Activated T-helper 2 cell treated with anti-CD3 and anti-CD28 coated beads, Interferon-gamma antibody, Interleukin-2, Interleukin-4, amounts not matched to agents 10 μg/mL and 5 μg/mL and 100 μg/mL, durations not matched to agents 14 hours and 24 hours and 36 hours (primary cell): Measurements from ENCODE around the gene PRKCE. TPM values are rescaled to one million over a fixed set of nuclear protein-coding genes. Genes with fewer than 3 reads are reported as not detected.
A peak's percentile ranks its signal among the peaks of the same experiment; 100 is the strongest.

ENCODE experiments used
- DNase-seq: peaks from one replicate; pipeline ENCODE4 v3.0.0; 2021; ENCODE audit warnings: low spot score
- H3K27ac Mint-ChIP-seq: one replicate; pipeline ENCODE4 v1.8.0; 2021; ENCODE audit warnings: mixed read lengths
- H3K27me3 Mint-ChIP-seq: one replicate; pipeline ENCODE4 v1.8.0; 2021; ENCODE audit warnings: low read depth, mixed read lengths
- H3K36me3 Mint-ChIP-seq: one replicate; pipeline ENCODE4 v1.8.0; 2021; ENCODE audit warnings: low read depth, mixed read lengths
- H3K4me1 Mint-ChIP-seq: one replicate; pipeline ENCODE4 v1.8.0; 2021; ENCODE audit warnings: low read depth, mixed read lengths
- H3K4me3 Mint-ChIP-seq: one replicate; pipeline ENCODE4 v1.8.0; 2021; ENCODE audit warnings: low read depth, mild to moderate bottlenecking, moderate library complexity, mixed read lengths
- H3K9me3 Mint-ChIP-seq: one replicate; pipeline ENCODE4 v1.8.0; 2021; ENCODE audit warnings: mixed read lengths
- intact Hi-C: fragments of 100-400 bp; cut with micrococcal nuclease; formaldehyde crosslinking; loops from one replicate; pipeline ENCODE4 v1.15.1; 2023
- total RNA-seq: library from RNA; stranded (reverse); gene quantifications from 2 replicates; pipeline ENCODE4 v1.2.3, GENCODE V29; 2022

Gene PRKCE
- total RNA-seq, 1 donor from 2014 or later, result 21.5 TPM

DNA sequence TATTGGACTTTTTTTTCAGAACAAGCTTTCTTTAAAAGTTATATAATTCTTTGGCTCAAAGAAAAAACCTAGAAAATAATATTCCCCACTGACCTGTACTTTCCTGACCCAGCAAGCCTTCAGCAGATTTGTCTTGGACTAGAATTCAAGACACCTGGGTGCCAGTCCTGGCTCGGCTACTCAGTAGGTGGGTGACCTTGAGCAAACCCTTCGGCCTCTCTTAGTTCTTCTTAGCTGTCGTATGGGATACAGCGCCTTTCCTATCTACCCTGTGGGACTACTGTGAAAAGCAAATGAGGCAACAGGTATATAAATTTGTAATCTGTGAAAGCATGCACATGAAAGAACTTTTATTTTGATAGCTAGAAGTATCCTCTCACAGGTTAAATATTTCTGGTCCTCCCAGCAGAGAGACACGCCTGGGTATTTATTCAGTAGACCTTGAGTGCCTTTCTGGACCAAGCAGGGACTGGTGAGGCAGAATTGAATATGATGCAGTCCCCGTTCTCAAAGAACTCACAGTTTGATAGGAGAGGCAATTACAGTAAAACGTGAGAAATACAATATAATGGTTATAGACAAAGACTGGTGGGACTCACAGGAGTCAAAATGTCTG is 576.3 kb downstream of the PRKCE start:
- H3K9me3 Mint-ChIP-seq, result peaks cover 18% of the 10 kb centered on the region
- peaks cover 65% of the 10 kb centered on the region for H3K4me1 Mint-ChIP-seq
- no peak overlapping the region for H3K4me3 Mint-ChIP-seq
- DNase-seq, result no peak
- intact Hi-C loops, result loop anchor here (5.0 kb wide), 3 partner anchors 40 to 210 kb away; no protein-coding TSS in a partner anchor
- H3K27me3 Mint-ChIP-seq, result peaks cover 25% of the 10 kb centered on the region
- H3K27ac Mint-ChIP-seq, result no peak overlapping the region
- H3K36me3 Mint-ChIP-seq, result peaks cover 9% of the 10 kb centered on the region

DNA sequence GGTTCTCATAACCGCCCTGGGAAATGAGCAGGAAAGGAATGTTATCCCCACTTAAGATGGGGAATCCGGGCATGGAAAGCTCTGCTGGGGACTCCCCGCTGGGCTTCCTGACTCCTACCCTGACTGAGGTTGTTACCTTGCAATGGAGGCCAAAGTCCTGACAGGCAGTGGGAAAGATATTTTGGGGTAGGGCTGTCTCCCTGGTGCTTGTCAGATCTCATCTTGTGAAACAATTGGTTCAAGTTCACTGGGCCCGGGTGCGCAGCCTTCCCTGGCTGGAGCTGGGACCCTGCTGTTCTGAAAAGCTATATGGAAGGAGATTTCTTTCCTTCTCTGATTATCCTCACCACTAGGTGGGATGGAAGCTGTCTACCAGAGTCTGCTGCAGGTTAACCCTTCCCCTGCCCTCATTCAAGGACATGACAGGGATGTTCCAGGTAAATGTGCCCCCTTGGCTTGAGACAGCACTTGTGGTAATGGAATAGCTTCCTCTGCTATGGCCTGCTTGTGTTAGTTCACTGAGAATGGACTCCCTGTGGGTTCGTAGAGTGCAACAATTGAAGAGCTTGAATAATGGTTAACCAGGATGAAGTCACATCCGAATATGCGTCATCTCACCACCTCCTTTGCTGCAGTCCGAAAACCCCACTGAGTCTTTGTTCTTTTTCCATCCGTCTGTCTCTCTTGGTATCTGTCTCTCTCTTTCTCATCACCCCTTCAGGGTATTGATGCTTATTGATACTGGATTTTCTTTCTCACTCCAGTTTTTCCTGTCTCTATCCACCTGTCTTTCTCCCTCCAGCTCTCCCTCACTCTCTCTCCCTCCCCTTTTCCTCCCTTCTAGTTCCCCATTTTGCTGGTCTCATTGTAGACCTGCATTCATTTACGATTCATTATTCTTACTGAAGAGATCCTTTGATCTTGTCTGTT is 577.9 kb downstream of the PRKCE start:
- DNase-seq, result peak; percentile 31
- intact Hi-C loops, result loop anchor here (1.0 to 5.0 kb wide), 4 partner anchors 10 to 208 kb away; no protein-coding TSS in a partner anchor
- Mint-ChIP-seq H3K9me3 (peaks cover 8% of the 10 kb centered on the region), H3K4me3 (peak overlapping the region; percentile 11), H3K27me3 (peaks cover 23% of the 10 kb centered on the region), H3K4me1 (peaks cover 55% of the 10 kb centered on the region), H3K27ac (peak overlapping the region; percentile 80), H3K36me3 (peaks cover 6% of the 10 kb centered on the region)

DNA sequence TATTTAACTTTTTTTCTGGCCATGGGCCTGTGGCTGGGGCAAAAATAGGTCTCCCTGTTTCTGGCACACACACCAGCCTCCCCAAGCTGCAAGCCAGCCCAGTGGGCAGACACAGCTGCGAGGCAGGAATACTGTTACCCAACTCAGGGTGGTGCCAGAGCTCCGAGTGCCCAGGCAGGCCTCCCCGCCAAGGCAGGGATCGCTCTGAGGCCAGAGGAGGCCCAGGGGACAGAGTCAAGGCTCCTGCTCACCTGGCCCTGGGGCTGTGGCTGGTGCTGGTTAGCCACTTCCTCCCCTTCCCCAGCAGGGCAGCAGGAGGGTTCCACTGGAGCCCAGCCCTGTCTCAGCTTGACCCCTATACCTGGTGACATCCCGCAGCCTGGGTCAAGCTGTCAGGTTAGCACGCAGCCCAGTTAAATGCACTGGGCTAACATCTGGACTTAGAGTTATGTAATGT is 578.7 kb downstream of the PRKCE start:
- Mint-ChIP-seq H3K36me3 (peaks cover 1% of the 10 kb centered on the region), H3K9me3 (peaks cover 1% of the 10 kb centered on the region), H3K4me1 (peaks cover 47% of the 10 kb centered on the region), H3K27me3 (peaks cover 21% of the 10 kb centered on the region), H3K27ac (peak overlapping the region; percentile 80), H3K4me3 (no peak overlapping the region)
- intact Hi-C loops, result no loop called here
- no peak for DNase-seq

DNA sequence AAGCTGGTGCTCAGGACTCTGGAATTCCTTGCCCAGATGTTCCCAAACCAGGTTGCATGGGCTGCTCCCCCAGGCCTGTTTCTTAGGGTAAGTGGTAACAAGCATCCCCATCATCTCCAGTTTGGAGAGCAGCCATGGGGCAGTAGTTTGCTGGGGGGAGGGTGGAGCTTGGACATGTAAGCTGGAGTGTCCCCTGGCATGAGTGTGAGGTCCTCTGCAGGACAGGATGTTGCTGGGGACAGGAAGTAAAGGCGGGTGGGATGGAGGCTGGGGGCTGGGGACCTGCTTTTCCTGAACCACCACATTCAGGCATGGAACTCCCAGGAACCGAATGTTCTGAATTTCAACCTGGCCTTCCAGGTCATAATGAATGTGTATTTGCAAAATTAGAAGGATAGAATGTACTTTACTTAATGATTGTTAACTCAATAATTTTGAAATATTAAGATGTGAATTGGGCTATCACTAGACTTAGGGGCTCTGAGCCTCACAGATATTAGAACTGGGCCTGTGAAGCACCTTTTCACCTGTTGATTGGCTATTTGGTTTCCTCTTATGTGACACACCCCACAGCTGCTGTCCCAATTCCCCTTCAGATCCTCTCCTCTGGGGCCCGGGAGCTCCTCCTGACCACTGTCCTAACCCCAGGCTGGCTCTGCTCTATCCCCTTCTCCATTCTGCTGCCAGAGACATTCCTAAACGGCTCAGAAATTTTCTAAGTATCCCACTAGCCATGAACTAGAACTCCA is 579.4 kb downstream of the PRKCE start:
- no peak overlapping the region for H3K4me3 Mint-ChIP-seq
- peaks cover 46% of the 10 kb centered on the region for H3K4me1 Mint-ChIP-seq
- peaks cover 19% of the 10 kb centered on the region for H3K27me3 Mint-ChIP-seq
- H3K27ac Mint-ChIP-seq, result no peak overlapping the region
- no peaks in the 10 kb centered on the region for H3K36me3 Mint-ChIP-seq
- H3K9me3 Mint-ChIP-seq, result no peaks in the 10 kb centered on the region
- intact Hi-C loops, result no loop called here
- DNase-seq, result no peak

DNA sequence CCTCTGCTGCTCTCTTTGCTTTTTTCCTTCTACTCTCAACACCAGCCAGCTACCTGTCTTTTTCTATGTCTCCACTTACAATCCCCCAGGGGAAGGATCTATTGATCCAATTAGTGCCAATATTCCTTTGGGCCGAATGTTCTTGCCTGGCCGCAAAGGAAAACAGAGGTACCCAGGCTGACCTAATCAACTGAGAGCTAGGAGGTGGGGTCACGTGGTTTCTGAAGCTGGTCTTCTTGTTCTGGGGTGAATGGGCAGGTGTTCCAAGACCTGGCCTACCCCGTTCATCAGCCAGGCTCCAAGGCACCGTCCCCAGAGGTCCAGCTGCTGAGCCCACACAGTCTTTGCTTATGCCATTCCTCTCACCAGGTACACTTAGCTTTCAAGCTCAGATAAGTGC is 580.2 kb downstream of the PRKCE start:
- DNase-seq, result no peak
- H3K36me3 Mint-ChIP-seq, result no peaks in the 10 kb centered on the region
- H3K27me3 Mint-ChIP-seq, result peaks cover 11% of the 10 kb centered on the region
- no peaks in the 10 kb centered on the region for H3K9me3 Mint-ChIP-seq
- H3K4me1 Mint-ChIP-seq, result peaks cover 44% of the 10 kb centered on the region
- no peak overlapping the region for H3K4me3 Mint-ChIP-seq
- H3K27ac Mint-ChIP-seq, result no peak overlapping the region
- intact Hi-C loops, result no loop called here

DNA sequence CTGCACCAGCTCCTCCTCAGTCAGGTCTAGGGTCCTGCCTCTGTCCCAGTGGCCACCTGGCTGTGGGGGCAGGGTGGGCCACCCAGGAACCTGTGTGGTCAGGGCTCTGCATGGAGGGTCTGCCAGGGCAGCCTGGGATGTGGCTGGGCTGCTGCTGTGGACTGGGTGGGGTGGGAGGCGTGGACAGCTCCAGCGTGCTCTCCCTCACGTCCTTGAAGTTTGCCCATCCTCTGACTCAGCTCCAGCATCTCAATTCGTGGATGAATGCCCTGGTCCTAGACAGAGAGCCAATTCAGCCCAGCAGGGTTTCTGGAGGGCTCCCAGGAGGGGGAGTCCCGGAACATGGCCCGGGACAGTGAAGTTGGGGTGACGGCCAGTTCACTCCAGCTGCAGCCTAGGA is 581.4 kb downstream of the PRKCE start:
- Mint-ChIP-seq H3K36me3 (no peaks in the 10 kb centered on the region), H3K4me1 (peaks cover 47% of the 10 kb centered on the region), H3K9me3 (no peaks in the 10 kb centered on the region), H3K27me3 (peaks cover 6% of the 10 kb centered on the region), H3K4me3 (no peak overlapping the region), H3K27ac (no peak overlapping the region)
- DNase-seq, result no peak
- intact Hi-C loops, result no loop called here

DNA sequence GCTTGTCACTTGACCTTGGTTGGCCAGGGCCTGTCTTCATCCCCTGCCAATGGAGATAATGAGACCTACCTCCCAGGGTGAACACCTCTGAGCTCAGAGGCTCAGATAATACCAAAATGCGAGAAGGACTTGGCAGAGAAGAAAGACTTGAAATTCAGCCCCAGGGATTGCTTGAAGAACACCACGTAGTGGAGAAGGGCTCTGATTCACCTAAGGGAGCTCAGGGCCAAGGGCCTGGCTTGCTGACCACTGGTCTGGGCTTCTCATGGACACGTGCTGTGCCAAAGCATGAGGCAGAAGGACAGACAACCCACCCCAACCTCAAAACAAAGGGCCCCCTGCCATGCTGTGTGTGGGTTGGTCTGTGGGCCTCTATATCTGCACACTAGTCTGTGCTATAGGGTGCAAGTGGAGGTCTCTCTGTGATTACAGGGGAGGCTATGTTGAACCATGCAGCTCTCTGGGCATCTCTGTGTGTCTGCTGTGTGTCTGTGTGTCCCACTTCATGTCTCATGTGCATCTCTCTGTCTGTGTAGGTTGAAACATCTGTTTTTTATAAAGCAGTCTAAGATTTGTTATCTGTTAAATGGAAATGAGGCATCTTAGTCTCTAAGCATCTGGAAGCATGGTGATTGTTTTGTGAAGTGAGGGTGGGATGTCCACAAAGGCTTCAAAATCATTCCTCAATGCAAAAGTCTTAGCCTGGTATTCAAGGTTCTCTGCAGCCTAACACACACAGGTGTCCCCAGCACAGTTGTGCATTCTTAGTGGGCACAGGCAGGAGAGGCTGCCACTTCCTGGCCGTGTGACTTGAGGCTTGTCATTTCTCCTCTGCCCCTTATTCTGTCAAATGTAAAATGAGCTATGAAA is 584.8 kb downstream of the PRKCE start:
- Mint-ChIP-seq H3K27me3 (peaks cover 5% of the 10 kb centered on the region), H3K9me3 (peaks cover 10% of the 10 kb centered on the region), H3K4me3 (no peak overlapping the region), H3K27ac (no peak overlapping the region), H3K4me1 (peaks cover 49% of the 10 kb centered on the region), H3K36me3 (peaks cover 13% of the 10 kb centered on the region)
- intact Hi-C loops, result loop anchor here (5.0 kb wide), 2 partner anchors 61 to 126 kb away; partner anchors contain the start of gene EPAS1
- no peak for DNase-seq

DNA sequence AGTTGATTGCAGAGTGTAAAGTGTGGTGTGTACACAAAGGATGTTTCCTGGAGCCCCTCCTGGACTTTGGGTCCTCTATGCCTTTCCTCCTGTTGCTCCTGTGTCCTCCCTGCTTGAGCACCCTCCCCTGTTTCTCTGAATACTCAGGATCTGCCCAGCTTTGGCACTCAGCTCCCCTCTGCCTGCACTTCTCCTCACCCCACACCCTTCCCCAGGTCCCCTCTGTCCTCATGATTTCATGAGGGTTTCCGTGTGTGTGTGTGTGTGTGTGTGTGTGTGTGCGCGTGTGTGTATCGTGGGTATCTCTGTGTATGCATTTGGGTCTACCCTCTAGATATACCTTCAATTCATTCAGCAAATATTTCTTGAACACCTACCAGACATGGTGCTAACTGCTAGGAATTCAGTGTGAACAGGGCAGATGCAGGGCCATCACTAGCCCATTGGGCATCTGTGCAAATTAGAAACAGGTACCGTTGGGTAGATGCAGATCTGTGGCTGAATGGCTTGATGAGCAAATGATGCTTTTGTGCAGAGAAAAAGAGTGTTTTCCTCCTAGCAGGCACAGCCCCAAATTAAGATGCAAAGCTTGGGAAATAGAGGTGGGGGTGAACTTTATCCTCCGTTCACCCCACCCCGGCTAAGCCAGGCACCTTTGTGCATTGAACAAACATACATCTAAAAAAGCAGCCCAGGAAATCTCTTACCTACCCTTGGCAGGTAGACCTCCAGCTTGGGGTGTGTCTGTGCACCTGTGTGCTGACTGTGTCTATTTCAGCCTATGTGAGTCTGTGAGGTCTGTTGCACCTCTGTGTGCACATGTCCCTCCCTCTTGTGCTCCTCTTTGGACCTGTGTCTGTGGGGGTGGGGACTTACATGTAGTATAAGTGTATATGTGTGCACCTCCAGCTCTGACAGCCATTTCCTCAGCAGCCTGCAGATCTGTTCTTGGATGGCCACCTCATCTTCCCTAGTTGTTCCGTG is 585.7 kb downstream of the PRKCE start:
- Mint-ChIP-seq H3K4me1 (peaks cover 51% of the 10 kb centered on the region), H3K9me3 (peaks cover 10% of the 10 kb centered on the region), H3K36me3 (peaks cover 15% of the 10 kb centered on the region), H3K27ac (no peak overlapping the region), H3K27me3 (peaks cover 2% of the 10 kb centered on the region), H3K4me3 (no peak overlapping the region)
- intact Hi-C loops, result loop anchor here (5.0 kb wide), 2 partner anchors 60 to 125 kb away; partner anchors contain the start of gene EPAS1
- DNase-seq, result no peak

Other genes with a start within 250 kb of the PRKCE start
- 20.9 and 21.7 TPM in 2 replicates for gene SRBD1, start 40.4 kb upstream of the PRKCE start, total RNA-seq